ENCODE measurements around the gene KRTAP10-5. TPM values are rescaled to one million over a fixed set of nuclear protein-coding genes. Genes with fewer than 3 reads are reported as not detected.

The KRTAP10-5 gene
- polyA plus RNA-seq, 2 of the 4 experiments (the other 2 are of a cell fraction): not detected

DNA sequence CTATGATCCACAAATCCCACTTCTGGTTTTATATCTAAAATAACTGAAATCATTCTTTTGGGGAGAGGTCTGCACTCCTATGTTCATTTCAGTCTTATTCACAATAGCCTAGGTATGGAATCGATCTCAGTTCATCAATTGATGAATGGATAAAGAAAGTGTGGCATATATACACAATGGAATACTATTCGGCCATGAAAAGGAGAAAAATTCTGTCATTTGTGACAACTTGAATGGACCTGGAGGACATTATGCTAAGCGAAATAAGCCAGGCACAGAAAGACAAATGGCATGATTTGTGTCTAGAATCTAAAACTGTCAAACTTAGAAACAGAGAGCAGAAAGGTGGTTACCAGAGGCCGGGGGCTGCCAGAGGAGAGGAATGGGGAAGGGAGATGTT, 26.1 kb upstream of the KRTAP10-5 start:
- ChIA-PET POLR2A (no interaction called here), CTCF (no interaction called here)
- peaks cover 3% of the 10 kb centered on the region; the same call in 1 of the 3 replicates for H3K9me3 ChIP-seq
- no peak for ATAC-seq
- H3K4me3 ChIP-seq: no peak overlapping the region
- no peak for TF ChIP-seq ZNF302 (CRISPR knock-in tag; IDR thresholded peaks at IDR 0.05)
- TF ChIP-seq EHMT2 (IDR thresholded peaks at IDR 0.05; ENCODE audit: low read depth): no peak
- TF ChIP-seq NPAS2 (CRISPR knock-in tag; IDR thresholded peaks at IDR 0.05; ENCODE audit: borderline replicate concordance): no peak
- TF ChIP-seq CHD4 (IDR thresholded peaks at IDR 0.05; ENCODE audit: borderline replicate concordance): no peak
- no peak for TF ChIP-seq TP53 (CRISPR knock-in tag; IDR thresholded peaks at IDR 0.05)
- no peak for TF ChIP-seq HEYL (CRISPR knock-in tag; IDR thresholded peaks at IDR 0.05)
- TF ChIP-seq NR3C1 (IDR thresholded peaks at IDR 0.05): no peak
- TF ChIP-seq, protein P1, sequence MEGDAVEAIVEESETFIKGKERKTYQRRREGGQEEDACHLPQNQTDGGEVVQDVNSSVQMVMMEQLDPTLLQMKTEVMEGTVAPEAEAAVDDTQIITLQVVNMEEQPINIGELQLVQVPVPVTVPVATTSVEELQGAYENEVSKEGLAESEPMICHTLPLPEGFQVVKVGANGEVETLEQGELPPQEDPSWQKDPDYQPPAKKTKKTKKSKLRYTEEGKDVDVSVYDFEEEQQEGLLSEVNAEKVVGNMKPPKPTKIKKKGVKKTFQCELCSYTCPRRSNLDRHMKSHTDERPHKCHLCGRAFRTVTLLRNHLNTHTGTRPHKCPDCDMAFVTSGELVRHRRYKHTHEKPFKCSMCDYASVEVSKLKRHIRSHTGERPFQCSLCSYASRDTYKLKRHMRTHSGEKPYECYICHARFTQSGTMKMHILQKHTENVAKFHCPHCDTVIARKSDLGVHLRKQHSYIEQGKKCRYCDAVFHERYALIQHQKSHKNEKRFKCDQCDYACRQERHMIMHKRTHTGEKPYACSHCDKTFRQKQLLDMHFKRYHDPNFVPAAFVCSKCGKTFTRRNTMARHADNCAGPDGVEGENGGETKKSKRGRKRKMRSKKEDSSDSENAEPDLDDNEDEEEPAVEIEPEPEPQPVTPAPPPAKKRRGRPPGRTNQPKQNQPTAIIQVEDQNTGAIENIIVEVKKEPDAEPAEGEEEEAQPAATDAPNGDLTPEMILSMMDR (IDR thresholded peaks at IDR 0.05): no peak
- TF ChIP-seq RCOR1 (IDR thresholded peaks at IDR 0.05; ENCODE audit: low read depth, low read length): no peak
- 44% methylated on average over 4 of the region's 4 CpGs for WGBS (ENCODE audit: missing lambda C conversion rate)
- H3K27ac ChIP-seq: no peak overlapping the region
- no peak overlapping the region for H3K4me2 ChIP-seq
- DNase-seq (ENCODE audit: low read depth in 1 of 2, low spot score in 1 of 2): no peak
- FAIRE-seq: no peak
- no peaks in the 10 kb centered on the region for H3K4me1 ChIP-seq

DNA sequence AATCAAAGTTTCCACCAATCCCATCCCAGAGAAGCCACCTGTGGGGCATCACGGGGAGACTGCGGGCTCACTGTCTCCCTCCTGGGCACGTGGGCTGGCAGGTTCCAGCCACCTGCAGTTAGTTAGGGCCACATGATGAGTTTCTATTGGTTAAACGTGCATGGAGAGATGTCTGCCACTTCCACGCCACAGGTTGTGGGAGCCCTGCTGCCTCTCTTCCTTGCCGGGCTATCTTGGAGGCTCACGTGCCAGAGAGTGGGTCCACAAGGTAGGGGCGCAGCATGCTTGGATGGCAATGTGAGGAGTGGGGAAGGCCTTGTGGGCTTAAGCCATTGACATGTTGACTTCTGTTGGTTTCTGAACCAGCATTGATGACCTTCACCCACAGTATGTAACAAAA, 23.5 kb upstream of the KRTAP10-5 start:
- H3K4me1 ChIP-seq: no peaks in the 10 kb centered on the region
- POLR2A ChIA-PET: no interaction called here
- no peak overlapping the region for H3K4me3 ChIP-seq
- FAIRE-seq (no peak), DNase-seq (ENCODE audit: low read depth in 1 of 2, low spot score in 1 of 2) (no peak), ATAC-seq (no peak)
- WGBS (ENCODE audit: missing lambda C conversion rate): 18% methylated on average over 7 of the region's 8 CpGs
- no peak overlapping the region for H3K27ac ChIP-seq
- no peak for TF ChIP-seq KDM1A (IDR thresholded peaks at IDR 0.05; ENCODE audit: low read depth)
- no peaks in the 10 kb centered on the region for H3K9me3 ChIP-seq
- H3K4me2 ChIP-seq: no peak overlapping the region
- CTCF ChIA-PET: no interaction called here

DNA sequence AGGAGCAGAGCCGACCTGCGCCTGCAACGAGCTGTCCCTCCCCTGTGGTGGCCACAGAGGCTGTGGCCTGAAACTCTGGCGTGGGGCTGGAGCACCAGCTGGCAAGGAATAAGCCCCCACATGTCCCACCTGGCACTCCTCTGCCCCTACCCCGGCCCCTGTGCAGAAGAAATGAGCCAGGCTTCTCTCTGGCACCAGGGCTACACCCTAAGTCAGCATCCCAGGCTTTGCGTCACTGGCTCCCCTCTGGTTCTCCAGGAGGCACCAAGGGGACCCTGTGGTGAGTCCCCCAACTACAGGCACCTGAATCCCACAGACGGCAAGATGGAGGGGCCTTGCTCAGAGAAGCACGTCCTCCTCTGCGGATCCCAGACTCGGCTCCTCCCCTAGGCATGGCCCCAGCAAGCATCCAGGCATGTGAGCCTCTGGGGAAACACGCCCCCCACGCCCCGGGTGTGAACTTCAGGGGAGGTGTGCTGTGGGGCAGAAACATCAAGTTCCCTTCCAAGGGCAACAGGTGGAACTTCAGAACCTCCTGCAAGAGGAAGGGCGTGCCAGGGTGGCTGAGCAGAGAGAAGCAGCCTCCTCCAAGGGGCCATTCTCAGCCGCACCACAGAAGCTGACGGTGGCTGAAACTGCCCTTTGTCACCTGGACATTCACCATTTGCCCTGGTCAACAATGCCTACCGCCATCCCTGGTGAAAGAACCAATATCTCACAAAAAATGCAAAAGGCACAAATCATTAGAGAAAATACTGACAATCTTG, 22.9 kb upstream of the KRTAP10-5 start:
- WGBS (ENCODE audit: missing lambda C conversion rate): 18% methylated on average over 10 of the region's 17 CpGs
- no peak for DNase-seq (ENCODE audit: low read depth in 1 of 2, low spot score in 1 of 2)
- H3K27ac ChIP-seq: no peak overlapping the region
- TF ChIP-seq, protein P2, sequence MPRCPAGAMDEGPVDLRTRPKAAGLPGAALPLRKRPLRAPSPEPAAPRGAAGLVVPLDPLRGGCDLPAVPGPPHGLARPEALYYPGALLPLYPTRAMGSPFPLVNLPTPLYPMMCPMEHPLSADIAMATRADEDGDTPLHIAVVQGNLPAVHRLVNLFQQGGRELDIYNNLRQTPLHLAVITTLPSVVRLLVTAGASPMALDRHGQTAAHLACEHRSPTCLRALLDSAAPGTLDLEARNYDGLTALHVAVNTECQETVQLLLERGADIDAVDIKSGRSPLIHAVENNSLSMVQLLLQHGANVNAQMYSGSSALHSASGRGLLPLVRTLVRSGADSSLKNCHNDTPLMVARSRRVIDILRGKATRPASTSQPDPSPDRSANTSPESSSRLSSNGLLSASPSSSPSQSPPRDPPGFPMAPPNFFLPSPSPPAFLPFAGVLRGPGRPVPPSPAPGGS (IDR thresholded peaks at IDR 0.05): no peak
- FAIRE-seq: no peak
- ATAC-seq: no peak
- H3K4me1 ChIP-seq: no peaks in the 10 kb centered on the region
- H3K9me3 ChIP-seq: no peaks in the 10 kb centered on the region
- no peak overlapping the region for H3K4me3 ChIP-seq
- ChIA-PET CTCF (no interaction called here), POLR2A (no interaction called here)
- no peak overlapping the region for H3K4me2 ChIP-seq

DNA sequence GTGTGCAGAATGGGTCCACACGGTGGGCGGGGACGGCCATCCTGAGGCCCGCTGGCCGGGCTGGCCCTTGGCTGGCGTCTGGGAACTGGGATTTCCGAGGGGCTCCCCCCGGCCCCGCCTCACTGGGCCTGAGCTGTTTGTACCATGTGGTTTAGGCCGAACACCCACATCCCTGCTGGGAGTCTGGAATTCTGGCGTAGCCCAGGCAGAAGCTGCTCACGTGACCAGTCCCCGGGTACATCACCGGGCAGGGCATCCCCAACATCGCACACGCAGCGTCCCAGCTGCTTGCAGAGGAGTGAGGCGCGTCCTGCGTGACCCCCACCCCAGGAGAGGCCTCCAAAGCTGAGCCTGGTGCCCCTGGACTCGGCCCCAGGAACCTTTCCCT, 22.1 kb upstream of the KRTAP10-5 start:
- Histone ChIP-seq H3K27ac (no peak overlapping the region), H3K9me3 (no peaks in the 10 kb centered on the region), H3K4me2 (no peak overlapping the region), H3K4me3 (no peak overlapping the region), H3K4me1 (no peaks in the 10 kb centered on the region)
- DNase-seq (ENCODE audit: low read depth in 1 of 2, low spot score in 1 of 2) (no peak), ATAC-seq (no peak), FAIRE-seq (no peak)
- ChIA-PET CTCF (no interaction called here), POLR2A (no interaction called here)
- 60% methylated on average over 1 of the region's 21 CpGs for WGBS (ENCODE audit: missing lambda C conversion rate)
- no peak for TF ChIP-seq FOSL2 (IDR thresholded peaks at IDR 0.05)
- TF ChIP-seq FOSL2 (CRISPR knock-in tag; IDR thresholded peaks at IDR 0.05): no peak
- TF ChIP-seq, protein P3, sequence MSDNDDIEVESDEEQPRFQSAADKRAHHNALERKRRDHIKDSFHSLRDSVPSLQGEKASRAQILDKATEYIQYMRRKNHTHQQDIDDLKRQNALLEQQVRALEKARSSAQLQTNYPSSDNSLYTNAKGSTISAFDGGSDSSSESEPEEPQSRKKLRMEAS (IDR thresholded peaks at IDR 0.05): no peak
- TF ChIP-seq CEBPB (IDR thresholded peaks at IDR 0.05): no peak
- TF ChIP-seq, protein P4, sequence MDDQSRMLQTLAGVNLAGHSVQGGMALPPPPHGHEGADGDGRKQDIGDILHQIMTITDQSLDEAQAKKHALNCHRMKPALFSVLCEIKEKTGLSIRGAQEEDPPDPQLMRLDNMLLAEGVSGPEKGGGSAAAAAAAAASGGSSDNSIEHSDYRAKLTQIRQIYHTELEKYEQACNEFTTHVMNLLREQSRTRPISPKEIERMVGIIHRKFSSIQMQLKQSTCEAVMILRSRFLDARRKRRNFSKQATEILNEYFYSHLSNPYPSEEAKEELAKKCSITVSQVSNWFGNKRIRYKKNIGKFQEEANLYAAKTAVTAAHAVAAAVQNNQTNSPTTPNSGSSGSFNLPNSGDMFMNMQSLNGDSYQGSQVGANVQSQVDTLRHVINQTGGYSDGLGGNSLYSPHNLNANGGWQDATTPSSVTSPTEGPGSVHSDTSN (IDR thresholded peaks at IDR 0.05): no peak
- no peak for TF ChIP-seq NFE2L2 (conservative IDR thresholded peaks at IDR 0.05; ENCODE audit: low read length)
- no peak for TF ChIP-seq EHF (CRISPR knock-in tag; IDR thresholded peaks at IDR 0.05)
- TF ChIP-seq, protein P5, sequence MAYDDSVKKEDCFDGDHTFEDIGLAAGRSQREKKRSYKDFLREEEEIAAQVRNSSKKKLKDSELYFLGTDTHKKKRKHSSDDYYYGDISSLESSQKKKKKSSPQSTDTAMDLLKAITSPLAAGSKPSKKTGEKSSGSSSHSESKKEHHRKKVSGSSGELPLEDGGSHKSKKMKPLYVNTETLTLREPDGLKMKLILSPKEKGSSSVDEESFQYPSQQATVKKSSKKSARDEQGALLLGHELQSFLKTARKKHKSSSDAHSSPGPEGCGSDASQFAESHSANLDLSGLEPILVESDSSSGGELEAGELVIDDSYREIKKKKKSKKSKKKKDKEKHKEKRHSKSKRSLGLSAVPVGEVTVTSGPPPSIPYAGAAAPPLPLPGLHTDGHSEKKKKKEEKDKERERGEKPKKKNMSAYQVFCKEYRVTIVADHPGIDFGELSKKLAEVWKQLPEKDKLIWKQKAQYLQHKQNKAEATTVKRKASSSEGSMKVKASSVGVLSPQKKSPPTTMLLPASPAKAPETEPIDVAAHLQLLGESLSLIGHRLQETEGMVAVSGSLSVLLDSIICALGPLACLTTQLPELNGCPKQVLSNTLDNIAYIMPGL (CRISPR knock-in tag; IDR thresholded peaks at IDR 0.05; ENCODE audit: borderline replicate concordance): no peak
- TF ChIP-seq SMC3 (IDR thresholded peaks at IDR 0.05): no peak
- no peak for TF ChIP-seq NR3C1 (IDR thresholded peaks at IDR 0.05)
- TF ChIP-seq, protein P1 (IDR thresholded peaks at IDR 0.05): no peak
- TF ChIP-seq RNF2 (IDR thresholded peaks at IDR 0.05; ENCODE audit: borderline replicate concordance, low read depth): no peak
- no peak for TF ChIP-seq ESRRA (IDR thresholded peaks at IDR 0.05; ENCODE audit: borderline replicate concordance, low read length)
- TF ChIP-seq HOXB5 (CRISPR knock-in tag; IDR thresholded peaks at IDR 0.05): no peak
